Endodermal cell (in vitro differentiated cells): Measurements from ENCODE around the gene NKD2. TPM values are rescaled to one million over a fixed set of nuclear protein-coding genes. Genes with fewer than 3 reads are reported as not detected.

Experiments used
- DNase-seq: peaks from one replicate; pipeline ENCODE4 v3.0.0-alpha.2; 2017
- H3K27ac ChIP-seq: 2 replicates; pipeline ENCODE4 v1.5.1; 2013; ENCODE audit warnings: mild to moderate bottlenecking, low read depth, low read length, moderate library complexity
- H3K27me3 ChIP-seq: 2 replicates; pipeline ENCODE4 v1.6.1; 2013; ENCODE audit warnings: mild to moderate bottlenecking, low read length, moderate library complexity; ENCODE audit not compliant: insufficient read depth, control insufficient read depth, poor library complexity, severe bottlenecking
- H3K36me3 ChIP-seq: 2 replicates; pipeline ENCODE4 v1.7.0; 2013; ENCODE audit warnings: mild to moderate bottlenecking, low read length, moderate library complexity; ENCODE audit not compliant: control insufficient read depth, insufficient read depth
- H3K4me1 ChIP-seq: one replicate; pipeline ENCODE4 v1.7.0; 2013; ENCODE audit warnings: low read length; ENCODE audit not compliant: control insufficient read depth, insufficient read depth
- H3K4me3 ChIP-seq: 2 replicates; pipeline ENCODE4 v1.5.1; 2013; ENCODE audit warnings: mild to moderate bottlenecking, low read length, moderate library complexity
- H3K9ac ChIP-seq: 2 replicates; pipeline ENCODE4 v1.6.1; 2013; ENCODE audit warnings: mild to moderate bottlenecking, low read length, moderate library complexity; ENCODE audit not compliant: poor library complexity, severe bottlenecking; ENCODE audit errors: extremely low read depth
- H3K9me3 ChIP-seq: 2 replicates; pipeline ENCODE4 v1.6.1; 2013; ENCODE audit warnings: mild to moderate bottlenecking, low read length, moderate library complexity; ENCODE audit not compliant: control insufficient read depth
- H3K27ac Mint-ChIP-seq: 2 replicates; pipeline ENCODE4 v1.8.0; 2020; ENCODE audit warnings: mixed read lengths
- H3K27me3 Mint-ChIP-seq: 2 replicates; pipeline ENCODE4 v1.8.0; 2021; ENCODE audit warnings: mild to moderate bottlenecking, mixed read lengths; ENCODE audit not compliant: insufficient read depth
- H3K36me3 Mint-ChIP-seq: 2 replicates; pipeline ENCODE4 v1.8.0; 2020; ENCODE audit warnings: low read depth, mixed read lengths
- H3K4me1 Mint-ChIP-seq: 2 replicates; pipeline ENCODE4 v1.8.0; 2020; ENCODE audit warnings: mixed read lengths
- H3K4me3 Mint-ChIP-seq: 2 replicates; pipeline ENCODE4 v1.8.0; 2020; ENCODE audit warnings: mild to moderate bottlenecking, moderate library complexity, mixed read lengths
- H3K9me3 Mint-ChIP-seq: 2 replicates; pipeline ENCODE4 v1.8.0; 2020; ENCODE audit warnings: mild to moderate bottlenecking, mixed read lengths
- CTCF ChIP-seq: fragments of 200-600 bp; sonication (generic); conservative IDR thresholded peaks from 2 replicates; pipeline ENCODE4 v1.5.0; 2021; ENCODE audit warnings: antibody characterized with exemption, mild to moderate bottlenecking
- WGBS, 2 experiments: methylation state at CpG; one replicate each; pipeline versions ENCODE4 v1.1.5 to v1.1.7; 2013; ENCODE audit warnings: missing lambda C conversion rate in 2 of 2, mixed read lengths in 1 of 2; ENCODE audit not compliant: insufficient coverage in 1 of 2, insufficient read length in 1 of 2; 5-methylcytosine and 5-hydroxymethylcytosine counted together
- total RNA-seq, 2 donors: library from RNA; stranded (reverse); fragmentation: NEBNext Ultra II Directional in 1 of 2; extraction: Animal tissue kit (Norgen Biotek cat#: 25700) in 1 of 2; gene quantifications; 2 replicates in 1 of 2; 3 replicates in 1 of 2; pipeline ENCODE4 v1.2.1, GENCODE V29; 2021

Gene NKD2
- total RNA-seq, 2 donors from 2014 or later: 11.2 to 13.9 TPM

DNA sequence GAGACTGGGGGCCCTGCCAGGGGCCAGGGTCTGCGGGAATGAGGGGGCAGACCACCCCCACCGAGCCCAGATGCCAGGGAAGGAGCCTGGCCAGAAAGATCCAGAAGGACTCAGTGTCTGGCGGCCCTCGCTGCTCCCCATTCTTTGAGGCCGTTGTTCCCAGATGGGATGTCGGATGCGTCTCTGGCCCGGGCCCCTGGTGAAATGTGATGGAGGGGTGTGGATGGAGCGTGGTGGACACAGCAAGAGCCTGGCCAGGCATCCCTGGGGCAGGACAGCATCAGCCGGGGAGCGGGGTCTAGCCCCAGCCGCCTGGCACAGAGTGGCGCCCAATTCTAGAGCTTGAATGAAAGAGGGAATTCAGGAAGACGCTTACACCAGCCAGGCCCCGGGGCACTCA is 46.2 kb upstream of the NKD2 start:
- Histone ChIP-seq H3K9me3 (no peaks in the 10 kb centered on the region), H3K4me3 (no peak overlapping the region), H3K4me1 (no peaks in the 10 kb centered on the region), H3K36me3 (no peaks in the 10 kb centered on the region), H3K27ac (no peak overlapping the region), H3K27me3 (no peaks in the 10 kb centered on the region), H3K9ac (no peak overlapping the region)
- H3K4me1 Mint-ChIP-seq: no peaks in the 10 kb centered on the region
- no peaks in the 10 kb centered on the region for H3K9me3 Mint-ChIP-seq
- no peaks in the 10 kb centered on the region for H3K36me3 Mint-ChIP-seq
- WGBS, 2 experiments: 92% methylated on average over 5 to 15 of the region's 15 CpGs
- no peak overlapping the region for H3K27ac Mint-ChIP-seq
- no peak overlapping the region for H3K4me3 Mint-ChIP-seq
- DNase-seq: no peak
- H3K27me3 Mint-ChIP-seq: no peaks in the 10 kb centered on the region
- no peak for TF ChIP-seq CTCF

GRCh38 chr5:962801-963200 is 45.8 kb upstream of the NKD2 start:
- TF ChIP-seq CTCF: no peak
- Histone ChIP-seq H3K36me3 (no peaks in the 10 kb centered on the region), H3K4me3 (no peak overlapping the region), H3K27ac (no peak overlapping the region), H3K9me3 (no peaks in the 10 kb centered on the region), H3K4me1 (no peaks in the 10 kb centered on the region), H3K9ac (no peak overlapping the region), H3K27me3 (peaks cover 2% of the 10 kb centered on the region)
- Mint-ChIP-seq H3K4me3 (no peak overlapping the region), H3K27ac (no peak overlapping the region), H3K4me1 (no peaks in the 10 kb centered on the region), H3K9me3 (no peaks in the 10 kb centered on the region), H3K27me3 (no peaks in the 10 kb centered on the region), H3K36me3 (no peaks in the 10 kb centered on the region)
- 93 to 100% methylated on average over 2 to 12 of the region's 12 CpGs for WGBS, 2 experiments
- no peak for DNase-seq

DNA sequence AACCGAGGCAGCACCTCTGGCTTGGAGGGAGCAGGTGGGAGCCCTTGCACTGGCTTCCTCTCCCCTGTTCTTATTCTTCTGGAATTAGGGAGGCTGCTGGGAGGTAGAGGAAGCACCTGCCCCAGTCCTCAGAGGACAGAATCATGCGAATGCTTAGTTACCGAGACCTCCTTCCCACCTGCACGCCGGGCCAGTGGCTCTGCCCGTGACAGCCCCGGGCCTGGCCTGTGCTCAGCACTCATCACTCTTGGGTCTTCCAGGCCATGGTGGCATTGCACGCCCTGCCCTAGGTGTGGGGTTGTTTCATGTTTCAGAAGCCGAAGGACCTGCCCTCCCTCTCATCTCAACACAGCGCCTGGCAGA is 45.3 kb upstream of the NKD2 start:
- WGBS, 2 experiments: 94 to 100% methylated on average over 4 to 10 of the region's 10 CpGs
- peaks cover 5% of the 10 kb centered on the region for H3K27me3 ChIP-seq
- no peaks in the 10 kb centered on the region for H3K36me3 ChIP-seq
- no peak for TF ChIP-seq CTCF
- no peaks in the 10 kb centered on the region for H3K4me1 ChIP-seq
- Mint-ChIP-seq H3K36me3 (no peaks in the 10 kb centered on the region), H3K9me3 (no peaks in the 10 kb centered on the region), H3K27me3 (no peaks in the 10 kb centered on the region), H3K4me1 (no peaks in the 10 kb centered on the region), H3K4me3 (no peak overlapping the region), H3K27ac (peak overlapping the region; percentile 26)
- no peak overlapping the region for H3K4me3 ChIP-seq
- H3K9ac ChIP-seq: no peak overlapping the region
- H3K27ac ChIP-seq: no peak overlapping the region
- H3K9me3 ChIP-seq: no peaks in the 10 kb centered on the region
- DNase-seq: peak; percentile 35
